GM18873 (cell line): ENCODE measurements around the gene IVD.
A peak's percentile ranks its signal among the peaks of the same experiment; 100 is the strongest.

Source experiments
- ATAC-seq: cut with Tn5 transposase; IDR thresholded peaks from one replicate; pipeline ENCODE4 v1.9.1; 2021; ENCODE audit warnings: mild to moderate bottlenecking, moderate library complexity, moderate number of reproducible peaks; ENCODE audit not compliant: unreplicated experiment, low FRiP score

IVD gene

GRCh38 chr15:40372981-40373380, 32.6 kb upstream of the IVD start:
- ATAC-seq = no peak

GRCh38 chr15:40377606-40378005, 28.0 kb upstream of the IVD start:
- no peak for ATAC-seq

GRCh38 chr15:40379374-40379773, 26.2 kb upstream of the IVD start:
- no peak for ATAC-seq

GRCh38 chr15:40379853-40380252, 25.7 kb upstream of the IVD start:
- no peak for ATAC-seq

- no peak for ATAC-seq
These were observed 25.0 kb upstream of the IVD start for GRCh38 chr15:40380636-40381035.

GRCh38 chr15:40381818-40382529, 23.6 kb upstream of the IVD start:
- ATAC-seq = no peak

GRCh38 chr15:40382580-40383456, 22.8 kb upstream of the IVD start, which contains the start of gene KNSTRN:
TSS of gene KNSTRN (plus strand) at chr15:40382721. CDS start at chr15:40382836, 115 bp downstream.
- peak; percentile 83 for ATAC-seq

- no peak for ATAC-seq
These were observed 19.1 kb upstream of the IVD start for GRCh38 chr15:40386480-40386879.

- ATAC-seq = no peak
These were observed 16.4 kb upstream of the IVD start for GRCh38 chr15:40388941-40389823.

- ATAC-seq = no peak
These were observed 15.6 kb upstream of the IVD start for GRCh38 chr15:40389824-40390595.

- no peak for ATAC-seq
These were observed 12.3 kb upstream of the IVD start for GRCh38 chr15:40392986-40393948.

- no peak for ATAC-seq
These were observed 7.7 kb upstream of the IVD start for GRCh38 chr15:40397688-40398412.

GRCh38 chr15:40398413-40398873, 7.2 kb upstream of the IVD start:
- peak; percentile 80 for ATAC-seq

- ATAC-seq = no peak
These were observed 6.2 kb upstream of the IVD start for GRCh38 chr15:40399370-40399769.

- ATAC-seq = no peak
These were observed 1.9 kb downstream of the IVD start for GRCh38 chr15:40407330-40407990.

GRCh38 chr15:40409366-40409765, 3.8 kb downstream of the IVD start:
- no peak for ATAC-seq

GRCh38 chr15:40410476-40410875, 4.9 kb downstream of the IVD start:
- no peak for ATAC-seq
